WTC11 (cell line): Measurements from ENCODE around the gene PRCC. TPM values are rescaled to one million over a fixed set of nuclear protein-coding genes. Genes with fewer than 3 reads are reported as not detected.

Experiments
- ATAC-seq: fragments of 200-7000 bp; cut with Tn5 transposase; 2 replicates; pipeline ENCODE4 v1.10.0; 2021; ENCODE audit warnings: mild to moderate bottlenecking, moderate library complexity
- CTCF ChIA-PET: fragments of 300-600 bp; sonication (Branson Sonifier 250); formaldehyde crosslinking; loops from one replicate; lab custom pipeline; 2021; ENCODE audit warnings: antibody characterized with exemption; lab: Charles Lee
- POLR2A ChIA-PET: fragments of 350-600 bp; sonication (Branson Sonifier 250); formaldehyde crosslinking; loops from one replicate; lab custom pipeline; 2021; ENCODE audit warnings: antibody characterized with exemption; lab: Charles Lee
- DNase-seq: peaks from one replicate; pipeline ENCODE4 v3.0.0; 2021; ENCODE audit warnings: low spot score
- H3K27ac Mint-ChIP-seq: 2 replicates; pipeline ENCODE4 v1.8.0; 2021; ENCODE audit warnings: mixed read lengths
- H3K27me3 Mint-ChIP-seq: 2 replicates; pipeline ENCODE4 v1.8.0; 2021; ENCODE audit warnings: low read depth, mild to moderate bottlenecking, moderate library complexity, mixed read lengths
- H3K36me3 Mint-ChIP-seq: 2 replicates; pipeline ENCODE4 v1.8.0; 2021; ENCODE audit warnings: mixed read lengths
- H3K4me1 Mint-ChIP-seq: 2 replicates; pipeline ENCODE4 v1.8.0; 2022; ENCODE audit warnings: mixed read lengths
- H3K4me3 Mint-ChIP-seq: 2 replicates; pipeline ENCODE4 v1.8.0; 2021; ENCODE audit warnings: mild to moderate bottlenecking, moderate library complexity, mixed read lengths
- H3K9me3 Mint-ChIP-seq: 2 replicates; pipeline ENCODE4 v1.8.0; 2021; ENCODE audit warnings: mixed read lengths
- ARID4B ChIP-seq: sonication (generic); formaldehyde crosslinking; IDR thresholded peaks from 2 replicates; pipeline ENCODE4 v1.8.0; 2023; ENCODE audit warnings: missing genetic modification reagents, mild to moderate bottlenecking, borderline replicate concordance
- ATF2 ChIP-seq: sonication (generic); formaldehyde crosslinking; IDR thresholded peaks from 2 replicates; pipeline ENCODE4 v1.8.1; 2022; ENCODE audit warnings: low read depth, missing genetic modification reagents, borderline replicate concordance
- ATF3 ChIP-seq: sonication (generic); formaldehyde crosslinking; conservative IDR thresholded peaks from 2 replicates; pipeline ENCODE4 v1.8.1; 2022; ENCODE audit warnings: mild to moderate bottlenecking, missing genetic modification reagents
- CTCF ChIP-seq: fragments of 200-600 bp; IDR thresholded peaks from 2 replicates; pipeline ENCODE4 v1.8.0; 2022; ENCODE audit warnings: antibody characterized with exemption
- E2F5 ChIP-seq: sonication (generic); formaldehyde crosslinking; IDR thresholded peaks from 2 replicates; pipeline ENCODE4 v1.8.1; 2022; ENCODE audit warnings: mild to moderate bottlenecking, moderate library complexity, missing genetic modification reagents
- ELF4 ChIP-seq: sonication (generic); formaldehyde crosslinking; IDR thresholded peaks from 2 replicates; pipeline ENCODE4 v1.8.1; 2022; ENCODE audit warnings: low read depth, mild to moderate bottlenecking, moderate library complexity, missing genetic modification reagents
- EMX1 ChIP-seq: fragments of 250-450 bp; sonication (Bioruptor Pico); IDR thresholded peaks from 2 replicates; pipeline ENCODE4 v1.8.0; 2021; ENCODE audit warnings: mild to moderate bottlenecking
- GABPB1 ChIP-seq: sonication (generic); formaldehyde crosslinking; IDR thresholded peaks from 2 replicates; pipeline ENCODE4 v1.8.1; 2023; ENCODE audit warnings: mild to moderate bottlenecking, missing genetic modification reagents
- HMGXB4 ChIP-seq: sonication (generic); formaldehyde crosslinking; IDR thresholded peaks from 2 replicates; pipeline ENCODE4 v1.8.1; 2023; ENCODE audit warnings: mild to moderate bottlenecking, moderate library complexity, missing genetic modification reagents
- KAT7 ChIP-seq: sonication (generic); formaldehyde crosslinking; IDR thresholded peaks from 2 replicates; pipeline ENCODE4 v1.8.1; 2023; ENCODE audit warnings: missing genetic modification reagents, mild to moderate bottlenecking, borderline replicate concordance
- MAX ChIP-seq: sonication (generic); formaldehyde crosslinking; IDR thresholded peaks from 2 replicates; pipeline ENCODE4 v1.8.0; 2022; ENCODE audit warnings: mild to moderate bottlenecking, missing genetic modification reagents
- MXD4 ChIP-seq: fragments of 250-450 bp; sonication (Bioruptor Pico); IDR thresholded peaks from 2 replicates; pipeline ENCODE4 v1.8.0; 2021; ENCODE audit warnings: mild to moderate bottlenecking, moderate library complexity, borderline replicate concordance
- SMAD3 ChIP-seq: sonication (generic); formaldehyde crosslinking; IDR thresholded peaks from 2 replicates; pipeline ENCODE4 v1.8.0; 2022; ENCODE audit warnings: missing genetic modification reagents, mild to moderate bottlenecking, borderline replicate concordance
- USF1 ChIP-seq: sonication (generic); formaldehyde crosslinking; IDR thresholded peaks from 2 replicates; pipeline ENCODE4 v1.8.0; 2022; ENCODE audit warnings: mild to moderate bottlenecking, missing genetic modification reagents
- ZNF138 ChIP-seq: sonication (generic); formaldehyde crosslinking; conservative IDR thresholded peaks from 2 replicates; pipeline ENCODE4 v1.8.1; 2022; ENCODE audit warnings: mild to moderate bottlenecking, moderate library complexity, missing genetic modification reagents
- ZNF232 ChIP-seq: sonication (generic); formaldehyde crosslinking; IDR thresholded peaks from 2 replicates; pipeline ENCODE4 v1.8.0; 2022; ENCODE audit warnings: mild to moderate bottlenecking, missing genetic modification reagents
- total RNA-seq: library from RNA; stranded (reverse); gene quantifications from 3 replicates; pipeline ENCODE4 v1.2.3, GENCODE V29; 2021

The PRCC gene
- total RNA-seq, 1 experiment from 2014 or later, result 97.4 TPM

GRCh38 chr1:156726549-156727226 is 40.6 kb upstream of the PRCC start:
- POLR2A ChIA-PET, result interaction anchor here (0.6 to 5.3 kb wide), 10 partner anchors 11 to 132 kb away, joined by 3 to 57 read pairs (median 6); partner anchors contain the start of genes HDGF, INSRR, MRPL24 and NES
- CTCF ChIA-PET, result interaction anchor here (0.6 to 9.5 kb wide), 74 partner anchors 9 to 439 kb away, joined by 3 to 682 read pairs (median 7); partner anchors contain the start of genes CRABP2, HAPLN2, HDGF and INSRR
- peak; percentile 4; the same call in 1 of the 2 replicates for ATAC-seq
- Mint-ChIP-seq H3K4me1 (peaks cover 14% of the 10 kb centered on the region), H3K27ac (no peak overlapping the region), H3K36me3 (peaks cover 24% of the 10 kb centered on the region), H3K4me3 (no peak overlapping the region), H3K27me3 (no peaks in the 10 kb centered on the region), H3K9me3 (no peaks in the 10 kb centered on the region)
- TF ChIP-seq CTCF (peak; percentile 49), ATF3 (no peak)
- peak; percentile 66 for DNase-seq

- H3K4me1 Mint-ChIP-seq, result peaks cover 14% of the 10 kb centered on the region
- H3K36me3 Mint-ChIP-seq, result peaks cover 20% of the 10 kb centered on the region
- ChIA-PET CTCF (interaction anchor here (0.6 to 9.5 kb wide), 24 partner anchors 13 to 440 kb away, joined by 3 to 682 read pairs (median 18); partner anchors contain the start of genes CRABP2, HDGF, INSRR and MRPL24), POLR2A (interaction anchor here (1.3 to 5.3 kb wide), 7 partner anchors 12 to 51 kb away, joined by 3 to 57 read pairs (median 10); partner anchors contain the start of genes HDGF, MRPL24 and NES)
- H3K4me3 Mint-ChIP-seq, result no peak overlapping the region
- TF ChIP-seq ATF2 (no peak), EMX1 (CRISPR knock-in tag) (no peak), SMAD3 (CRISPR knock-in tag) (no peak), GABPB1 (no peak), ZNF232 (CRISPR knock-in tag) (no peak), MXD4 (CRISPR knock-in tag) (no peak)
- H3K27me3 Mint-ChIP-seq, result no peaks in the 10 kb centered on the region
- DNase-seq (no peak), ATAC-seq (no peak)
- H3K27ac Mint-ChIP-seq, result peak overlapping the region; percentile 99
- no peaks in the 10 kb centered on the region for H3K9me3 Mint-ChIP-seq
These were observed 39.8 kb upstream of the PRCC start for GRCh38 chr1:156727492-156727891.

- H3K4me1 Mint-ChIP-seq, result peaks cover 14% of the 10 kb centered on the region
- H3K9me3 Mint-ChIP-seq, result no peaks in the 10 kb centered on the region
- ATAC-seq, result peak; percentile 63
- H3K36me3 Mint-ChIP-seq, result peaks cover 20% of the 10 kb centered on the region
- ChIA-PET CTCF (interaction anchor here (0.6 to 9.5 kb wide), 20 partner anchors 13 to 1967 kb away, joined by 3 to 682 read pairs (median 8); partner anchors contain the start of genes CRABP2, HDGF, INSRR and LRRC71), POLR2A (interaction anchor here (0.6 to 5.3 kb wide), 16 partner anchors 13 to 226 kb away, joined by 3 to 57 read pairs (median 4); partner anchors contain the start of genes CRABP2, HDGF, MRPL24 and PRCC)
- peak; percentile 81 for DNase-seq
- peak within 1 kb of the TSS; percentile 99 for H3K27ac Mint-ChIP-seq
- TF ChIP-seq E2F5 (CRISPR knock-in tag) (peak; percentile 88; the same call in 1 of the 2 replicates), MAX (CRISPR knock-in tag) (peak; percentile 45; the same call in 1 of the 2 replicates), HMGXB4 (CRISPR knock-in tag) (no peak), ZNF138 (CRISPR knock-in tag) (no peak), ARID4B (CRISPR knock-in tag) (peak; percentile 31; the same call in 1 of the 2 replicates), ELF4 (no peak), KAT7 (CRISPR knock-in tag) (0 out of 2 replicates have a peak, but pooled peaks have one; percentile 4), USF1 (CRISPR knock-in tag) (peak; percentile 31; the same call in 1 of the 2 replicates)
- TF ChIP-seq, all 79 proteins: peak for 5
- Mint-ChIP-seq H3K27me3 (no peaks in the 10 kb centered on the region), H3K4me3 (no peak within 1 kb of the TSS)
These were observed 39.3 kb upstream of the PRCC start, which contains the start of gene METTL25B for GRCh38 chr1:156727926-156728598. Gene METTL25B (plus strand): TSS chr1:156728469. CDS start chr1:156729105, 636 bp downstream.
